ENCODE data around the gene KBTBD3. TPM values are rescaled to one million over a fixed set of nuclear protein-coding genes. Genes with fewer than 3 reads are reported as not detected.

The KBTBD3 gene
- total RNA-seq, 1 experiment from 2014 or later: 2.9 TPM

DNA sequence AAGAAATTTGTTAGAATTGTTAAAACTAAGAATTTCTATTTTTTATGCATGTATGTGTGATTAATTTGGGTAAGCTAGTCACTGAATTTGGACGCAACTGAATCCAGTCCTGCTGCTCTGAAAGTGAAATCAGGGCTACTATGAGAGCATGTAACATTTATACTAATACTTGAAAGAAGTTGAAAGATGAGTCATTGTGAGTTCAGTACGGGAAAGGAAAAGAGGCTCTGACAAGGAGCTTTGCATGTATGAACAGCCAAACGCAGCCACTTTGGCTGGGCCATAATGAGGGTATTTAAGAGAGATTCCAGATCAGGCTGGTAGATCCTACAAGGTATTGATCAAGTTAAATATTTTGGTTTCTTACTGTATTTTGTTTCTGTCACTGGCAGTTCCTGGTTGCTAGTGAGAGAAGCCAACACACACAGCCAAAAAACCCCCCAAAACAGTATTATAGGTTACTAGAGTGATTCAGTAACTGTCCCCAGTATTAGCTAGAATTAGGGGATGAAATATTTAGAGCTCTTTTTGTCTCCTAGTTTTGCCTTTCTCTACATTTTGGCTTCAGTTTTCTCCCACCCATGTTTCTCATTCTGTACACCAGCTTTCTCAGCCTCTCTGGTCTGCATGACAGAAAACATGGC lies 14.5 kb upstream of the KBTBD3 start:
- Mint-ChIP-seq H3K4me1 (ENCODE audit: insufficient read depth, unreplicated experiment) (peaks cover 42% of the 10 kb centered on the region), H3K27ac (ENCODE audit: low read depth, unreplicated experiment) (peak overlapping the region; percentile 54), H3K4me3 (ENCODE audit: unreplicated experiment) (no peak overlapping the region), H3K27me3 (ENCODE audit: insufficient read depth, unreplicated experiment) (no peaks in the 10 kb centered on the region), H3K36me3 (ENCODE audit: insufficient read depth, unreplicated experiment) (peaks cover 66% of the 10 kb centered on the region), H3K9me3 (ENCODE audit: unreplicated experiment) (no peaks in the 10 kb centered on the region)
- no TSS peak for BruUV-seq (replicated peaks)
- TF ChIP-seq CTCF (IDR thresholded peaks at IDR 0.05; ENCODE audit: unreplicated experiment): no peak
- intact Hi-C loops (cut with micrococcal nuclease): no loop called here
- POLR2A ChIA-PET: interaction anchor here (1.7 to 3.0 kb wide), 3 partner anchors 10 to 15 kb away, joined by 5 to 11 read pairs (median 10); partner anchors contain the start of genes AASDHPPT and KBTBD3
- DNase-seq (ENCODE audit: unreplicated experiment): peak; percentile 49
- CTCF ChIA-PET: interaction anchor here (0.7 to 2.1 kb wide), 7 partner anchors 22 to 1598 kb away, joined by 3 to 10 read pairs (median 4); no protein-coding TSS in a partner anchor

DNA sequence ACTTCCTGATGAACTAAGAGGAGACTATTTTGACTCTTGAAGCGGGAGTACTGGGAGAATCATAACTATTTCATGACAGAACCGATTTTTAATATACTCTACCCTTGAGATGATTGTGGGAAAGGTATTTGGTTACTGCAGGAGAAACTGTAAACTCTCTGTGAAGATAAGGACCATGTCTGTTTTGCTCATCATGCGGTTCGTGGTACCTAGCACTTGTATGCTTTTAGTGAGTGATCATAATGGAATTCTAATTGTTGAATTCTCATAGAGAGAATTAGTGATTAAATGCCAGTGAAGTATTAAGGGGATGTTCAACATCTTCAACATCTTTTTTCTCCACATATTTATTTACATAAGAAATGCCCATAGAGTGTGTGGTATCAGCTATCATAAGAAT lies 11.7 kb upstream of the KBTBD3 start:
- intact Hi-C loops (cut with micrococcal nuclease): loop anchor here (1.0 to 10.0 kb wide), 5 partner anchors 44 to 948 kb away; partner anchors contain the start of gene GUCY1A2
- no peak for DNase-seq (ENCODE audit: unreplicated experiment)
- POLR2A ChIA-PET: interaction anchor here (3.0 kb wide), 1 partner anchor 12 kb away, joined by 11 read pairs; the partner anchor contains the start of genes AASDHPPT and KBTBD3
- H3K9me3 Mint-ChIP-seq (ENCODE audit: unreplicated experiment): no peaks in the 10 kb centered on the region
- H3K27me3 Mint-ChIP-seq (ENCODE audit: insufficient read depth, unreplicated experiment): no peaks in the 10 kb centered on the region
- TF ChIP-seq CTCF (IDR thresholded peaks at IDR 0.05; ENCODE audit: unreplicated experiment): no peak
- no peak overlapping the region for H3K4me3 Mint-ChIP-seq (ENCODE audit: unreplicated experiment)
- no peak overlapping the region for H3K27ac Mint-ChIP-seq (ENCODE audit: low read depth, unreplicated experiment)
- H3K4me1 Mint-ChIP-seq (ENCODE audit: insufficient read depth, unreplicated experiment): peaks cover 49% of the 10 kb centered on the region
- BruUV-seq (replicated peaks): no TSS peak
- peaks cover 66% of the 10 kb centered on the region for H3K36me3 Mint-ChIP-seq (ENCODE audit: insufficient read depth, unreplicated experiment)
- CTCF ChIA-PET: interaction anchor here (0.7 to 1.0 kb wide), 2 partner anchors 68 to 180 kb away, joined by 3 to 4 read pairs; no protein-coding TSS in a partner anchor

- Mint-ChIP-seq H3K36me3 (ENCODE audit: insufficient read depth, unreplicated experiment) (peaks cover 67% of the 10 kb centered on the region), H3K27me3 (ENCODE audit: insufficient read depth, unreplicated experiment) (no peaks in the 10 kb centered on the region), H3K4me3 (ENCODE audit: unreplicated experiment) (peak overlapping the region; percentile 32), H3K9me3 (ENCODE audit: unreplicated experiment) (no peaks in the 10 kb centered on the region), H3K27ac (ENCODE audit: low read depth, unreplicated experiment) (no peak overlapping the region), H3K4me1 (ENCODE audit: insufficient read depth, unreplicated experiment) (peaks cover 48% of the 10 kb centered on the region)
- DNase-seq (ENCODE audit: unreplicated experiment): peak; percentile 72
- ChIA-PET CTCF (interaction anchor here (0.6 to 2.8 kb wide), 15 partner anchors 8 to 1161 kb away, joined by 3 to 11 read pairs (median 4); no protein-coding TSS in a partner anchor), POLR2A (interaction anchor here (0.7 to 1.5 kb wide), 6 partner anchors 9 to 68 kb away, joined by 3 to 7 read pairs (median 4); partner anchors contain the start of genes AASDHPPT and KBTBD3)
- intact Hi-C loops (cut with micrococcal nuclease): loop anchor here (1.0 to 10.0 kb wide), 5 partner anchors 45 to 949 kb away; partner anchors contain the start of gene GUCY1A2
- BruUV-seq (replicated peaks): no TSS peak
- TF ChIP-seq CTCF (IDR thresholded peaks at IDR 0.05; ENCODE audit: unreplicated experiment): peak; percentile 80
Measured at GRCh38 chr11:106087815-106088435, 10.8 kb upstream of the KBTBD3 start.

DNA sequence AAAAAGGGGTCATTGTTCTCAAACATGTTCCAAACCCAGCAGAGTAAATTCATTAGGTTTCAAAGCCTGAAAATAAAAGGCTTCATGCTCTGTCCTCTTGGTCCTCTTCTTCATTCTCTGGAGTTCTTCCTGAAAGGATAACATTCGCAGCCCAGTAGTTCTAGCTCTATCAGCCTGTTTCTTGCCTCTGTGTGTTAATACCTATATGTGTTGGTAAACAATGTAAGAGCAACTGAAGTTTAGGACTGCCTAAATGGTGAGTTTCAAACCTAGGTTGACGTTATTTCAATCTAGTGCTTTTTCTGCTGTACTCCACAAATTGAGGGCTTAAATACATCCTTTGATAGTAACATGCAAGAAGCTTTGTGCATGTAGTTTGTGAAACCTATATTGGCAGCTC lies 9.7 kb upstream of the KBTBD3 start:
- ChIA-PET CTCF (interaction anchor here (0.7 to 2.8 kb wide), 12 partner anchors 9 to 951 kb away, joined by 3 to 11 read pairs (median 4); no protein-coding TSS in a partner anchor), POLR2A (interaction anchor here (0.6 to 1.5 kb wide), 6 partner anchors 8 to 1234 kb away, joined by 3 to 7 read pairs (median 4); partner anchors contain the start of genes AASDHPPT and KBTBD3)
- Mint-ChIP-seq H3K9me3 (ENCODE audit: unreplicated experiment) (no peaks in the 10 kb centered on the region), H3K27me3 (ENCODE audit: insufficient read depth, unreplicated experiment) (no peaks in the 10 kb centered on the region), H3K27ac (ENCODE audit: low read depth, unreplicated experiment) (peak overlapping the region; percentile 31), H3K36me3 (ENCODE audit: insufficient read depth, unreplicated experiment) (peaks cover 67% of the 10 kb centered on the region), H3K4me1 (ENCODE audit: insufficient read depth, unreplicated experiment) (peaks cover 45% of the 10 kb centered on the region), H3K4me3 (ENCODE audit: unreplicated experiment) (no peak overlapping the region)
- BruUV-seq (replicated peaks): no TSS peak
- intact Hi-C loops (cut with micrococcal nuclease): loop anchor here (5.0 to 10.0 kb wide), 4 partner anchors 70 to 950 kb away; partner anchors contain the start of gene GUCY1A2
- no peak for DNase-seq (ENCODE audit: unreplicated experiment)
- no peak for TF ChIP-seq CTCF (IDR thresholded peaks at IDR 0.05; ENCODE audit: unreplicated experiment)
